Endothelial cell of umbilical vein (primary cell): ENCODE data around the gene APLP2.
A peak's percentile ranks its signal among the peaks of the same experiment; 100 is the strongest.

Source experiments
- EZH2 ChIP-seq: IDR thresholded peaks from 2 replicates; pipeline ENCODE4 v1.6.1; 2012; ENCODE audit warnings: borderline replicate concordance, low read depth, mild to moderate bottlenecking, moderate library complexity, low read length, inconsistent platforms; ENCODE audit not compliant: severe bottlenecking
- FOS ChIP-seq: IDR thresholded peaks from 2 replicates; pipeline ENCODE4 v1.6.1; 2011; ENCODE audit warnings: mild to moderate bottlenecking, low read length, moderate library complexity, borderline replicate concordance; ENCODE audit not compliant: insufficient read depth
- GATA2 ChIP-seq: IDR thresholded peaks from 2 replicates; pipeline ENCODE4 v1.7.0; 2011; ENCODE audit warnings: low read depth, mild to moderate bottlenecking, moderate library complexity, mixed read lengths, low read length; ENCODE audit not compliant: insufficient read length, insufficient read depth
- JUN ChIP-seq: IDR thresholded peaks from 2 replicates; pipeline ENCODE4 v1.6.1; 2011; ENCODE audit warnings: borderline replicate concordance, low read depth; ENCODE audit not compliant: insufficient read length, insufficient read depth
- MYC ChIP-seq: IDR thresholded peaks from one replicate; pipeline ENCODE4 v1.6.1; 2011; ENCODE audit warnings: mild to moderate bottlenecking, low read depth, low read length
- POLR2A ChIP-seq: IDR thresholded peaks from 2 replicates; pipeline ENCODE4 v1.6.1; 2012; ENCODE audit warnings: low read depth, mild to moderate bottlenecking, control low read depth, low read length
- POLR2AphosphoS5 ChIP-seq: IDR thresholded peaks from 2 replicates; pipeline ENCODE4 v1.6.1; 2012; ENCODE audit warnings: low read depth, mild to moderate bottlenecking, control low read depth, low read length, moderate library complexity; ENCODE audit not compliant: insufficient read depth
- TF ChIP-seq, protein P1 (sequence below), 2 donors: IDR thresholded peaks; 1 replicate in 1 of 2; 2 replicates in 1 of 2; pipeline ENCODE4 v1.5.1; 2011; ENCODE audit warnings: low read length in 2 of 2, mild to moderate bottlenecking in 2 of 2, moderate library complexity in 2 of 2, control low read depth in 1 of 2, inconsistent platforms in 1 of 2, low read depth in 1 of 2; ENCODE audit not compliant: insufficient read depth in 1 of 2; ENCODE audit errors: extremely low read depth in 1 of 2
- TF ChIP-seq, protein P2 (sequence below): IDR thresholded peaks from 2 replicates; pipeline ENCODE4 v1.6.1; 2011; ENCODE audit not compliant: insufficient read depth, insufficient read length

DNA sequence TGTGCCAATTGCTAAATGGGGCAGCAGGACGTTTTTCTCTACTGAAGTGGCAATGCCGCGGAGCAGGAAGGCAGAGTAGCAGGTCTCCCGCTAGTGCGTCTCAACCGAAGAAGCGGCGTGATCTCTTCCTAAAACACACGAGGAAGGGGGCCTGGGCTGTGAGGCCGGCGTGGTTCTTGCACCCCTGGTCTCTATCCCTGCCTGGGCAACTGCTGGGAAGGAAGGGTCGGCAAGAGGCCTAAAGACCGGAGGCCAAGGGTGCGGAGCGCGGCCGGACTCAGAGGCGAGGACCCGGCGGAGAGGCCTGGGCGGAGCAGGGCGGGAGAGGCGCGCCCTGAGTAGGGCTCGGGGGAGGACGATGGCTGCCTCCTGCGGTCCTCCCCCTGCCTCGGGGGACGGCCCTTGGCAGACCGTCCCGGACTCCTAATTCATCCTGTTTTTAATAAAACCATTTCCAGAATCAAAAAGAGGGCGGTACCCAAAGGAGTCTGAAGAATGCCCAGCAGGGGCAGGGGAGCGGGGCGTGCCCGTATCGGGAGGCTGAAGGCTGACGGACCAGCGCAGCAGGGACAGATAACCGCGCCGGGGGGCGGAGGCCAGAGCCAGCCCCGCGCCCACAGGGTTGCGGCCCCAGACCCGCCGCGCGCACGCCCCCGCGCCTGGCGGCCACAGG lies 572 bp upstream of the APLP2 start:
- TF ChIP-seq JUN, result no peak
- no peak for TF ChIP-seq EZH2
- no peak for TF ChIP-seq MYC
- TF ChIP-seq POLR2A, result no peak
- TF ChIP-seq, protein P1, sequence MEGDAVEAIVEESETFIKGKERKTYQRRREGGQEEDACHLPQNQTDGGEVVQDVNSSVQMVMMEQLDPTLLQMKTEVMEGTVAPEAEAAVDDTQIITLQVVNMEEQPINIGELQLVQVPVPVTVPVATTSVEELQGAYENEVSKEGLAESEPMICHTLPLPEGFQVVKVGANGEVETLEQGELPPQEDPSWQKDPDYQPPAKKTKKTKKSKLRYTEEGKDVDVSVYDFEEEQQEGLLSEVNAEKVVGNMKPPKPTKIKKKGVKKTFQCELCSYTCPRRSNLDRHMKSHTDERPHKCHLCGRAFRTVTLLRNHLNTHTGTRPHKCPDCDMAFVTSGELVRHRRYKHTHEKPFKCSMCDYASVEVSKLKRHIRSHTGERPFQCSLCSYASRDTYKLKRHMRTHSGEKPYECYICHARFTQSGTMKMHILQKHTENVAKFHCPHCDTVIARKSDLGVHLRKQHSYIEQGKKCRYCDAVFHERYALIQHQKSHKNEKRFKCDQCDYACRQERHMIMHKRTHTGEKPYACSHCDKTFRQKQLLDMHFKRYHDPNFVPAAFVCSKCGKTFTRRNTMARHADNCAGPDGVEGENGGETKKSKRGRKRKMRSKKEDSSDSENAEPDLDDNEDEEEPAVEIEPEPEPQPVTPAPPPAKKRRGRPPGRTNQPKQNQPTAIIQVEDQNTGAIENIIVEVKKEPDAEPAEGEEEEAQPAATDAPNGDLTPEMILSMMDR (IDR thresholded peaks at IDR 0.05; ENCODE audit: extremely low read depth in 1 of 2, insufficient read depth in 1 of 2, low read depth in 1 of 2, low read length in 2 of 2), result peak in 1 of 2 donors; percentile 8
- no peak for TF ChIP-seq POLR2AphosphoS5
- no peak for TF ChIP-seq FOS
- TF ChIP-seq, protein P2, sequence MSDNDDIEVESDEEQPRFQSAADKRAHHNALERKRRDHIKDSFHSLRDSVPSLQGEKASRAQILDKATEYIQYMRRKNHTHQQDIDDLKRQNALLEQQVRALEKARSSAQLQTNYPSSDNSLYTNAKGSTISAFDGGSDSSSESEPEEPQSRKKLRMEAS, result no peak
- TF ChIP-seq GATA2, result no peak
